ENCODE data around the gene PLPP3.

The PLPP3 gene

DNA sequence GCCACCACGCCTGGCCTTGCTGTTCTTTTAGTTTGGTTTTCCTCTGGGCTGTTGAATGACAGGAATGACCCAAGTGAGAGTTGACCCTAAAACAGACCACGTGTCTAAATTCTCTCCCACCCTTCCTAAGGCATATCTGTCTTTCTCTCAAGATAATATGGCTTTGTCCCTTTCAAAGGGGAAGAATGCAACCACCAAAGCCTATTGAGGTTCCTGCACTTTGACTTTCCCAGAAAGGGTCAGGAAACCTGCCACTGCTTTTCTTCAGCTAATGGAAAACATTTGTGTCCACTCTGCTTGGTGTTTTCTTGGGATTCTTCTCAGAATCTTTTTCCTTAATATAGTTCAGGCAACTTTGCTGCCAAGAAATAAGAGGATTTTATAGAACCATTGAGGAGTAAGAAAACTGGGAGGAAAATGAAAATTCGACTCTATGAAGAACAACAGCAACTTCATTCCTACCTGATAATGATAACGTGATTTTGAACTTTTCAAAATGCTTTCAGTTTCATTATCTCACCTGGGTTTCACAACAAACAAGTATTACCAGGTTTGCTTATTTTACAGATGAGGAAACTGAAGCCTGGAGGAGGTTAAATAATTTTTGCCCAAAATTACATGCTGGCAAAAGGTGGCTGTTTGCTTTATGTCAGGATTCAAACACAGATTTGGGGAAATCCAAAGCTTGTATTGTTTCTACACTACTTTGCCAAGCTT lies 6.9 kb downstream of the PLPP3 start:
- Histone ChIP-seq H3K36me3 (ENCODE audit: control insufficient read depth, insufficient read depth, low read length) (no peaks in the 10 kb centered on the region), H3K4me3 (ENCODE audit: low read length) (no peak overlapping the region), H3K4me1 (ENCODE audit: control insufficient read depth, insufficient read depth, low read length) (peaks cover 43% of the 10 kb centered on the region), H3K27me3 (ENCODE audit: control insufficient read depth, insufficient read depth, low read length) (no peaks in the 10 kb centered on the region), H3K9me3 (ENCODE audit: control insufficient read depth, low read length) (no peaks in the 10 kb centered on the region), H3K9ac (ENCODE audit: low read length) (no peak overlapping the region)

DNA sequence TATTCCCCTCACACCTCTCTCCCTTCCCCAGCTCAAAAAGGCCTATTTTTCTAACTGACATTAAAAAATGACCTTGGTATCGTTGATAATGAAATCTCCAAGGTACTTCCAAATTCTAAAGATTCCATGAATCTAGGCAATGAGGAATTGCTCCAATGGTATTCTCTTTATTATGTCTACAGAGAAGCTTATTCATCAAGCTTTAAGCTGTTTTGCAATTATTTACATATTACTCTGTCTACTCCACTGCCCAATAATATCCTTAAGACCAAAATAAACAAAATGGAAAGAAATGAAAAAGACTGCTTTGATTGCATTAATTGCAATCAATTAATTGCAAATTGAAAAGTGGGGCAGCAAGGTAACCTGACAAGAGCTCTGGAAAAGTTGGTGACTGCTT lies 7.9 kb downstream of the PLPP3 start:
- H3K9ac ChIP-seq (ENCODE audit: low read length), result no peak overlapping the region
- no peaks in the 10 kb centered on the region for H3K36me3 ChIP-seq (ENCODE audit: control insufficient read depth, insufficient read depth, low read length)
- H3K4me1 ChIP-seq (ENCODE audit: control insufficient read depth, insufficient read depth, low read length), result peaks cover 33% of the 10 kb centered on the region
- H3K4me3 ChIP-seq (ENCODE audit: low read length), result no peak overlapping the region
- H3K9me3 ChIP-seq (ENCODE audit: control insufficient read depth, low read length), result no peaks in the 10 kb centered on the region
- no peaks in the 10 kb centered on the region for H3K27me3 ChIP-seq (ENCODE audit: control insufficient read depth, insufficient read depth, low read length)

DNA sequence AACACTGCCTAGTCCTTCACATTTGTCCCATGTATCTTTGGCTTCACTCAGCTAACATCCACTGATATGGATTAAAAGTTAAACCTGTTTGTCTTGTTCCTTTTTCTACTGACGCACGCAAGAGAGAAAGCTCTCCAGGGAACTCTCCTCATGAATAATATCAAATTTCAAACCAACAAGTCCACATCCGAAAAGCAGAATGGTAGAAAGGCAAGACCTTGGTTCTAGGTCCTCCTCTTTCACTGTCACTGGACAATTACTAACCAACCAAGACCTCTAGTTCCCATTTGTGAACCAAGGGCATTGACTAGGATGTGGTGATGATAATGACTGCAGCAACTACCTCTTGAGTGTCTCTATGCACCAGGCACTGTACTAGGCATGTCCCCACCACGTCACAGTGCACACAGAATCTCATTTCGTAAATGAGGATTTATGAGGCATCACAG lies 8.4 kb downstream of the PLPP3 start:
- Histone ChIP-seq H3K27me3 (ENCODE audit: control insufficient read depth, insufficient read depth, low read length) (no peaks in the 10 kb centered on the region), H3K9ac (ENCODE audit: low read length) (no peak overlapping the region), H3K36me3 (ENCODE audit: control insufficient read depth, insufficient read depth, low read length) (no peaks in the 10 kb centered on the region), H3K4me3 (ENCODE audit: low read length) (no peak overlapping the region), H3K4me1 (ENCODE audit: control insufficient read depth, insufficient read depth, low read length) (peaks cover 31% of the 10 kb centered on the region), H3K9me3 (ENCODE audit: control insufficient read depth, low read length) (no peaks in the 10 kb centered on the region)

DNA sequence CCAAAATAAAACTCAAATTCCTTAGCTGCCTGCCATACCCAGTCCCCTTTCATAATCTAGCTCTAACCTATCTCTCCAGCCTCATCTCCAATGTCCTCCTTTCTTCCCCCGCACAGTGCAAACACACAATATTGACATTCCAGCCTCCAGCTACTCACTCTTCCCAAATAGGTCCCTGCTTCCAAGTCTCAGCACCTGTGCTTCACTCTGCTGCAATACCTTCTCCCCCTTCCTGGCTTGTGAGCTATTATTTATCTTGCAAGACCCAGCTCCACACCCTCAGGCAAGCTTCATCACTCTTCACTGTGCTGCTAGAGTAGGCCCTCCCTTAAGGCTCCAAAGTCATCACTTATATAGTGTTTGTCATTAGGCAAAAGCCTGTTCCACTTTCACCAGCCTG lies 9.7 kb downstream of the PLPP3 start:
- no peaks in the 10 kb centered on the region for H3K36me3 ChIP-seq (ENCODE audit: control insufficient read depth, insufficient read depth, low read length)
- H3K4me3 ChIP-seq (ENCODE audit: low read length), result no peak overlapping the region
- no peak overlapping the region for H3K9ac ChIP-seq (ENCODE audit: low read length)
- H3K9me3 ChIP-seq (ENCODE audit: control insufficient read depth, low read length), result no peaks in the 10 kb centered on the region
- H3K4me1 ChIP-seq (ENCODE audit: control insufficient read depth, insufficient read depth, low read length), result peaks cover 29% of the 10 kb centered on the region
- H3K27me3 ChIP-seq (ENCODE audit: control insufficient read depth, insufficient read depth, low read length), result no peaks in the 10 kb centered on the region

DNA sequence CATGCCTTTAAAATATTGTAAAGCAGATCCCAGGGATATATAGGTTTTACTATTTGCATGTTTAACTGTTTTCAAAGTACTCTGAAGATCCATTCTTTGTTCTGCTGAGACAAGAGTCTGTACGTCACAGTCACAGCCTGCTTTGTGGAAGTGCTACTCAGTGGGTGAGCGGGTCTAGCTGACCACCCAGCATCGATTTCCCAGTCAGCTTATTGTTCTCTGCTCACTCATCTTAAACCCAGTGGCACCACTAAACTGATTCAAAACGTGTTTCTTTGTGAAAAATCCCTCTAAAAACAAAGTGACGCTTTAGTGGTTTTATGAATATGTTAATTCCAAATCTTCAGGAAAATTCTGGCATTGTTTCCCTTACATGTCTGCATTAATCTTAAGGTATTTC lies 12.4 kb downstream of the PLPP3 start:
- Histone ChIP-seq H3K9ac (ENCODE audit: low read length) (no peak overlapping the region), H3K27me3 (ENCODE audit: control insufficient read depth, insufficient read depth, low read length) (no peaks in the 10 kb centered on the region), H3K9me3 (ENCODE audit: control insufficient read depth, low read length) (no peaks in the 10 kb centered on the region), H3K4me3 (ENCODE audit: low read length) (no peak overlapping the region), H3K36me3 (ENCODE audit: control insufficient read depth, insufficient read depth, low read length) (no peaks in the 10 kb centered on the region), H3K4me1 (ENCODE audit: control insufficient read depth, insufficient read depth, low read length) (peaks cover 24% of the 10 kb centered on the region)

DNA sequence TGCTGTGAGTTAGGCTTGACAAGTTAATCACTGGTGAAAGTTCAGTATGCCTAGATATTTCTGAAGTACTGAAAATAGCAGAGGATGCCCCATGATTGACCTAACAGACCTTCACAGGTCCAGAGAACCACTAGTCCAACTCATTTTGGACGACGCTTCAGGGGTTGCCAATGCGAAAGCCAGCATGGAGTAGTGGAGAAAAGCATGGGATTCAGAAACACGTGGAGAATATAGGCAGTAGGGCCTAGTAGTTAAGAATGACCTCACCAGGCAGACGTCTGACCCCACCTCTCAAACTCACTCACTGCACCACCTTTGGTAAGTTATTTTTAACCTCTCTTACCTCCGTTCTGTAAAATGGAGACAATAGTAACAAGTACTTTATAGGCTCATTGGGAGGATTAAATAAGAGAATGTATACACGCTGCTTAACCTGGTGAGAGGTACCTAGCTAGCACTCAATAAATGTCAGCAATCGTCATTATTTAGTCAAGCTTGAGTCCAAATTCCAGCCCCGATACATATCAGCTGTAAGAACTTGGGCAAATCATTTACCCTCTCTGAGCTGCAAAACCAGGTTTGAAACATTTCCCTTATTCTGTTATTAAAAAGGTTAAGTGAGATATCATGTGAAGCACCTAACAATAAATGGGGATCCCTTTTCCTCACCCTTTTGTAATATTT lies 13.2 kb downstream of the PLPP3 start:
- Histone ChIP-seq H3K9ac (ENCODE audit: low read length) (no peak overlapping the region), H3K27me3 (ENCODE audit: control insufficient read depth, insufficient read depth, low read length) (no peaks in the 10 kb centered on the region), H3K4me3 (ENCODE audit: low read length) (no peak overlapping the region), H3K4me1 (ENCODE audit: control insufficient read depth, insufficient read depth, low read length) (peaks cover 18% of the 10 kb centered on the region), H3K36me3 (ENCODE audit: control insufficient read depth, insufficient read depth, low read length) (no peaks in the 10 kb centered on the region), H3K9me3 (ENCODE audit: control insufficient read depth, low read length) (no peaks in the 10 kb centered on the region)

DNA sequence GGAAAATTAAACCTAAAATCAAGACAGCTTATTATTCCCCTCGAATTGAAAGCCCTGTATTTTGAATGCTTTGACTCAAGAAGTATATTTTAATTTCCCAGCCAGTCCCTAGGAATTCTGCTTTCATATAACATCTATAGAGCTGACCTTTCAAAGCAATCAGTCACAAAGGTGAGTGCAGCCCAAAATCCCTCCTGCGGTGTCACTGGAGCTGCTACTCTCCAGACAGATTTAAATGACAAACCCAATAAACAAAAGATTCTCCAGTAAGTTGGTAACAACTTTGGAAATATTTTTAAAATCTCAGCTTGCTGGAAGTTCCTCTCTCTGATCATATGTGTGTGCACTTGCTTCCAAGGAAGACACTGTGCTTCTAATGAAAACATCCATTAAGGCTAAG lies 14.7 kb downstream of the PLPP3 start:
- no peaks in the 10 kb centered on the region for H3K36me3 ChIP-seq (ENCODE audit: control insufficient read depth, insufficient read depth, low read length)
- H3K4me1 ChIP-seq (ENCODE audit: control insufficient read depth, insufficient read depth, low read length), result peaks cover 13% of the 10 kb centered on the region
- H3K9me3 ChIP-seq (ENCODE audit: control insufficient read depth, low read length), result no peaks in the 10 kb centered on the region
- no peak overlapping the region for H3K4me3 ChIP-seq (ENCODE audit: low read length)
- H3K27me3 ChIP-seq (ENCODE audit: control insufficient read depth, insufficient read depth, low read length), result no peaks in the 10 kb centered on the region
- no peak overlapping the region for H3K9ac ChIP-seq (ENCODE audit: low read length)

DNA sequence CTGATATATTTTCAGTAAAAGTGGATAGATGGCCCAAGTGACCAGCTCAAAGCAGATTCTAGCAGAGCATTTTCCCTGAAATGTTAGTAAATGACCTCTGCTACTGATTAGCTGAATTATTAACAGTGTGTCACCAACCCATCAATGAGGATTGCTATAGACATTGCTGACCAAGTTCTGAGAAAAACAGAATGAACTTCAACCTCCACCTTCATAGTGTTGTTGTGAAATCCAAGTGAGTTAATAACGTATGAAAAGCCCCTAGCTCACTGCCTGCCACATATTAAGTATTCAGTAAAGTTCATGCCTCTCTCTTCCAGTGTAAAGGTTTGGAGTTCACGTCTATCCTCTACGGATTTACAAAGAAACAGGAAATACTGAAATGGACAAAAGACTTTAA lies 15.8 kb downstream of the PLPP3 start:
- H3K27me3 ChIP-seq (ENCODE audit: control insufficient read depth, insufficient read depth, low read length), result no peaks in the 10 kb centered on the region
- H3K36me3 ChIP-seq (ENCODE audit: control insufficient read depth, insufficient read depth, low read length), result no peaks in the 10 kb centered on the region
- H3K4me3 ChIP-seq (ENCODE audit: low read length), result no peak overlapping the region
- peaks cover 13% of the 10 kb centered on the region for H3K4me1 ChIP-seq (ENCODE audit: control insufficient read depth, insufficient read depth, low read length)
- H3K9ac ChIP-seq (ENCODE audit: low read length), result no peak overlapping the region
- no peaks in the 10 kb centered on the region for H3K9me3 ChIP-seq (ENCODE audit: control insufficient read depth, low read length)

DNA sequence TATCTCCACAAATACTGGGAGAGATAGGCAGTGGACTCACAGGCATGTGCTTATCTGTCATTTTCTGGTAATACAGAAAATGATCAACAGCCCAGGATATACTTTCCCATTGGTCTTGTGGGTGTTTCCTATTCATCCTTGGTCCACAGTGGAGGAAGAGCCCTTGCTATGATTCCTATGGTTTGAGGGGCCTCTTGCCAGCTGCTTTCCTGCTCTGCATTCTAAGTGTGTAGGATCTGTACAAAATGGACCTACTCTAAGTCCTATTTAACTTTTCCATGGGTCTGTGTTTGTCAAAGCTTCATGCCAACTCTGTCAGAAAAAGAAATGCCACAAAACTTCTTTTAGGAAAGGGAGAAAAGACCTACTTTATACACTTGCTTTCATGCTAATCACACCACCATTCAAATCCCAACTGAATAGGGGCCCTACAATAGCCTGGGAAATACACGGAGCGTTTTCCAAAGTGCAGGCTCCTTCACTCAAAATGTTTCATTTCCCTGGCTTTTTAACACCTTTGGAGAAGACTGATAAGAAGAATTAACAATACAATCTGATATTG lies 16.4 kb downstream of the PLPP3 start:
- Histone ChIP-seq H3K4me1 (ENCODE audit: control insufficient read depth, insufficient read depth, low read length) (peaks cover 13% of the 10 kb centered on the region), H3K9me3 (ENCODE audit: control insufficient read depth, low read length) (no peaks in the 10 kb centered on the region), H3K9ac (ENCODE audit: low read length) (no peak overlapping the region), H3K27me3 (ENCODE audit: control insufficient read depth, insufficient read depth, low read length) (no peaks in the 10 kb centered on the region), H3K36me3 (ENCODE audit: control insufficient read depth, insufficient read depth, low read length) (no peaks in the 10 kb centered on the region), H3K4me3 (ENCODE audit: low read length) (no peak overlapping the region)

DNA sequence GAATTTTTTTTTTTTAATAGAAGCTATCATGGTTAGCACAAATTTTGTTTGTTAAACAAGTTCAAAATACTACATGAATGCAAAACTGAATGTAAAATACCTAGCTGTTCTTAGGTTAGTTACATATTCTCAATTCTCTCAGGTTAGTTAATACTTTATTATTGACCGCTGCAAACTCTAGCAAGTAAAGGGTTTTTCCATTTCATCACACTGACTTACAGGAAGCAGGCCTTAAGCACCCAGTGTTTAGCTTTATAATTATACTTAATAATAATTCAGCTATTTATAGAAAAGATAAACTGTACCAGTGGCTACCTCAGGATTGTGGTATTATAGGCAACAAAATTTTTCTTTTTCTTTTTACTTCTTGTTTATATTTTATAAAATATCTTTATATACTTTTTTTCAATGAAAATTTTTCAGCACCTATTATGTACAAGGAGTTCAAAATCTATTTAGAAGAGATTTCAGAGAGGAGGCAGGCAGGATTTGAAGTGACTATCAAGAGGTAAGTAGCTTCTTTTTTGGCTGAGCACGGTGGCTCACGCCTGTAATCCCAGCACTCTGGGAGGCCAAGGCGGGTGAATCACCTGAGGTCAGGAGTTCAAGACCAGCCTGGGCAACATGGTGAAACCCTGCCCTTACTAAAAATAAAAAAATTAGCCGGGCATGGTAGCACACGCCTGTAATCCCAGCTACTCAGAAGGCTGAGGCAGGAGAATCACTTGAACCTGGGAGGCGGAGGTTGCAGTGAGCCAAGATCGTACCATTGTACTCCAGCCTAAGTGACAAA lies 17.9 kb downstream of the PLPP3 start:
- H3K36me3 ChIP-seq (ENCODE audit: control insufficient read depth, insufficient read depth, low read length), result no peaks in the 10 kb centered on the region
- H3K27me3 ChIP-seq (ENCODE audit: control insufficient read depth, insufficient read depth, low read length), result no peaks in the 10 kb centered on the region
- H3K4me3 ChIP-seq (ENCODE audit: low read length), result no peak overlapping the region
- no peaks in the 10 kb centered on the region for H3K9me3 ChIP-seq (ENCODE audit: control insufficient read depth, low read length)
- peaks cover 13% of the 10 kb centered on the region for H3K4me1 ChIP-seq (ENCODE audit: control insufficient read depth, insufficient read depth, low read length)
- H3K9ac ChIP-seq (ENCODE audit: low read length), result no peak overlapping the region

DNA sequence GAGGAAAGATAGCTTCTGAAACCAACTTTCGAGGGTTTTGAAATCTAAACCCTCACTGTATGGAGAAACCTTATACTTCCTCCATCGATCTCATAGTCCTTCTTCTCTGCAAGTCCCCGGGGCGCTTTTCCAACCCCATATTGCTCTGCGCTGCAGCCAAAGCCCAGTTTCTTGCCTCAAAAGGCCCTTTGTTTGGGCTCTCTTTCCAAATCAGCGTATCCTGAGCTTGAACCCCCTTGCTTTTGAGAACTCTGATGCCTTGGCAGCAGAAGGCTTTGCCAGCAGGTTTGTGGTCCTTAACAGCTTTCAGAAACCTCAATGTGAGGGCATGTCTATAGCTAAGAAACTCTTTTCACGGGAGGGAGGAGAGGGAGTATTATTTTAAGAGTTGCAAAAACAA lies 21.6 kb downstream of the PLPP3 start:
- H3K27me3 ChIP-seq (ENCODE audit: control insufficient read depth, insufficient read depth, low read length), result no peaks in the 10 kb centered on the region
- H3K4me1 ChIP-seq (ENCODE audit: control insufficient read depth, insufficient read depth, low read length), result peaks cover 13% of the 10 kb centered on the region
- no peaks in the 10 kb centered on the region for H3K9me3 ChIP-seq (ENCODE audit: control insufficient read depth, low read length)
- no peak overlapping the region for H3K4me3 ChIP-seq (ENCODE audit: low read length)
- no peaks in the 10 kb centered on the region for H3K36me3 ChIP-seq (ENCODE audit: control insufficient read depth, insufficient read depth, low read length)
- no peak overlapping the region for H3K9ac ChIP-seq (ENCODE audit: low read length)

DNA sequence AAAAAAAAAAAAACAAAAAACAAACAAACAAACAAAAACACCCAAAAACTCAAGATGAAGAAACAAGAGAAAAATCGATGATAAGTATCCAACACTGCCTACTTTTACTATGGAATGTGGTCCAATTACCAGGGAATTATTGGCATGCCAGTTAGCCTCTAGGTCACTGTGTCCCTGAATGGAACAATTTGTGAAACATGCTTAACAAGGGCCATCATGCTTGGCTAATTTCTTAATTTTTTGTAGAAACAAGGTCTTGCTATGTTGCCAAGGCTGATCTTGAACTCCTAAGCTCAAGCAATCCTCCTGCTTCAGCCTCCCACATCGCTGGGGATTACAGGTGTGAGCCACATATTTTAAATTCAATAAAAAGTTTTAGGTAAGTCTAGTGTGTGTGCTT lies 23.9 kb downstream of the PLPP3 start:
- H3K9ac ChIP-seq (ENCODE audit: low read length), result no peak overlapping the region
- peaks cover 17% of the 10 kb centered on the region for H3K4me1 ChIP-seq (ENCODE audit: control insufficient read depth, insufficient read depth, low read length)
- no peaks in the 10 kb centered on the region for H3K9me3 ChIP-seq (ENCODE audit: control insufficient read depth, low read length)
- no peaks in the 10 kb centered on the region for H3K27me3 ChIP-seq (ENCODE audit: control insufficient read depth, insufficient read depth, low read length)
- no peak overlapping the region for H3K4me3 ChIP-seq (ENCODE audit: low read length)
- no peaks in the 10 kb centered on the region for H3K36me3 ChIP-seq (ENCODE audit: control insufficient read depth, insufficient read depth, low read length)

All from mucosa of stomach (tissue), 1 donor.